Neuron (in vitro differentiated cells): ENCODE data around the gene TCL1A.

Experiments used
- H2AFZ ChIP-seq: one replicate; pipeline ENCODE4 v1.6.1; 2013; ENCODE audit warnings: low read depth, mild to moderate bottlenecking, inconsistent platforms, low read length, moderate library complexity
- H3K27me3 ChIP-seq: one replicate; pipeline ENCODE4 v1.6.1; 2013; ENCODE audit warnings: low read length; ENCODE audit not compliant: insufficient read depth
- H3K36me3 ChIP-seq: one replicate; pipeline ENCODE4 v1.6.1; 2013; ENCODE audit warnings: low read length; ENCODE audit not compliant: insufficient read depth
- H3K4me1 ChIP-seq: one replicate; pipeline ENCODE4 v1.6.1; 2013; ENCODE audit warnings: low read length; ENCODE audit not compliant: insufficient read depth
- H3K4me3 ChIP-seq: 2 replicates; pipeline ENCODE4 v1.5.1; 2013; ENCODE audit warnings: mild to moderate bottlenecking, low read length, moderate library complexity
- H3K9me3 ChIP-seq: one replicate; pipeline ENCODE4 v1.6.1; 2013; ENCODE audit warnings: low read length

Gene TCL1A

DNA sequence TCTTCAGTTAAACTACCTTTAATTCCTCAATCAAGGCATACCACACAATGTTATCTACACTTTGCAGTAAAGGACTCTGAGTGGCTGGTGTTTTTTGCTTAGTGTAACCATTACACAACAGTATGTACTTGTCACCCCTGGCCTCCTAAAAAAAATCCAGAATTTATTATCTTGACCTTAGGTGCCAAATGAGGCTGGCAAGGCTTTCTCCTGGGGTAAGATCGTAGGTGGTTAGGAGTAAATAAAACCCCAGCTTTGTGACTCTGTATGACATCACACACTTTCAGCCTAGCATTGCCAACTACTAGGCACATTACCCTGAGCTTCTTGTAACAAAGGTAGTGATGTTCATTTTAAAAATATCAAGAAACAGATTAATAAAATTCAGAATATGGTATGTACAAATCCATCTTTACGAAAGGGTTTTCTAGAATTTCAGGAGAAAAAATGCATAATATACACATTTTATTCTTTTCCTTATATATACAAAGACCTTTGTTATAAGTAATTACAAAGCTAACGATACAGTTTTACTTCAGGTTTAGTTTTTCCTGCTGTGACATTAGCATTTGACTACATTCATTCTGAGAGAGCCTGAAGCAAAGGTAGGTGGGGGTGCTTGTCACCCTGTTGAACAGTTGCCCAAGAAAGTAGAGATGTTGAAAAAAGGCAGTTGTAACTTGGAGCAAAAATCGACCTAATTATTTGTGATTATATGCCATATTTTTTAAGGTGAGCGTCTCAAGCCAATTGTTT lies 13.5 kb downstream of the TCL1A start:
- no peaks in the 10 kb centered on the region for H3K4me1 ChIP-seq
- H3K9me3 ChIP-seq, result no peaks in the 10 kb centered on the region
- no peak overlapping the region for H3K4me3 ChIP-seq
- peaks cover 16% of the 10 kb centered on the region for H3K27me3 ChIP-seq
- H2AFZ ChIP-seq, result no peak overlapping the region
- H3K36me3 ChIP-seq, result no peaks in the 10 kb centered on the region

- no peak overlapping the region for H2AFZ ChIP-seq
- no peaks in the 10 kb centered on the region for H3K36me3 ChIP-seq
- H3K27me3 ChIP-seq, result peaks cover 16% of the 10 kb centered on the region
- H3K4me3 ChIP-seq, result no peak overlapping the region
- H3K4me1 ChIP-seq, result no peaks in the 10 kb centered on the region
- H3K9me3 ChIP-seq, result no peaks in the 10 kb centered on the region
Observed at GRCh38 chr14:95699412-95699811, 14.5 kb downstream of the TCL1A start.

DNA sequence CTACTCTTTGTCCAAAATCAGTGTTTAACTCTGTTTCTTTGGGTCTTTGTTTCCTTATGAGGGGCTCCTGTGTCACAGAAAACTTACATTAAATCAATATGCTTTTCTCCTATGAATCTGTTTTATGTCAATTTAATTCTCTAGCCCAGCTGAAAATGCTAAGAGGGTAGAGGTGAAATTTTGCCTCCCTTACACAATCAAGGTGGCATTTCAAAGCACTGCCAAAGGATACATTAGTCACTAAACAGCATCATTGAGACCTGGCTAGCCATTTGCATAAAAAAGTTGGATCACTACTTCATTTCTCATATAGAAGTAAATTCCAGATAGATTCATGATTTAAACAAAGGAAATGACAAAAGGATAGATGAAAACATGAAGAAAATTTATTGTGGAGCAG lies 15.6 kb downstream of the TCL1A start:
- Histone ChIP-seq H3K9me3 (no peaks in the 10 kb centered on the region), H3K36me3 (no peaks in the 10 kb centered on the region), H3K4me1 (no peaks in the 10 kb centered on the region), H3K4me3 (no peak overlapping the region), H3K27me3 (peaks cover 16% of the 10 kb centered on the region), H2AFZ (no peak overlapping the region)

GRCh38 chr14:95697764-95698163 lies 16.2 kb downstream of the TCL1A start:
- no peak overlapping the region for H3K4me3 ChIP-seq
- no peaks in the 10 kb centered on the region for H3K36me3 ChIP-seq
- H3K4me1 ChIP-seq, result no peaks in the 10 kb centered on the region
- H3K9me3 ChIP-seq, result no peaks in the 10 kb centered on the region
- no peak overlapping the region for H2AFZ ChIP-seq
- H3K27me3 ChIP-seq, result peaks cover 17% of the 10 kb centered on the region

DNA sequence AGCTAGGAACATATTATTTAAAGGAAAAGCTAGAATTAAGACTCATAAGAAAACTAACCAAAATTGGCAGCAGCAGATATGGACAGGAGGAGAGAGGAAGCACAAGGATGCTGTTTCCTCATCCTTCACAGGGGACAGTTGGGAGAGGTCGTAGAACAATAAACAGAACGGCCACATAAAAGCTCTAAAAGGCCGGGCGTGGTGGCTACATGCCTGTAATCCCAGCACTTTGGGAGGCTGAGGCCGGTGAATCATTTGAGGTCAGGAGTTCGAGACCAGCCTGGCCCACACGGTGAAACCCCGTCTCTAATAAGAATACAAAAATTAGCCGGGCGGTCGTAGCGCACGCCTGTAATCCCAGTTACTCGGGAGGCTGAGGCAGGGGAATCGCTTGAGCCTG lies 17.2 kb downstream of the TCL1A start:
- Histone ChIP-seq H3K36me3 (no peaks in the 10 kb centered on the region), H3K4me1 (no peaks in the 10 kb centered on the region), H3K27me3 (peaks cover 16% of the 10 kb centered on the region), H3K9me3 (no peaks in the 10 kb centered on the region), H3K4me3 (no peak overlapping the region), H2AFZ (no peak overlapping the region)

DNA sequence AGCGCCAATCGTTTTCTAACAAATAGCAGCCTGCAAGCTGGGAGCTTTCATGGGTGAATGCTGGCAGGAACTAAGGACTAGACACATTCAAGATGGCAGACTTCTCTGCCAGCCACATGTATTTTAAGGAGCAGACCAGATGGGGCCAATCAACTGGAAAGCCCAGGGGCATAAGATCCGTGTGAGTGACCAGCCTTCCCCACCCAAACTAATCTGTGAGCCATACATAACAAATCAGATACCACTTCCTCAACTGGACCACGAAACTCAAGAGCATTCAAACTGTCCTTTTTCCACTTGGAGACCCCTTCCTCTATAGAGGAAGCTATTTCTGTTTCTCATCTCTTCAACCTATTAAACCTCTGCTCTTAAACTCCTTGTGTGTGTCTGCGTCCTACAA lies 18.0 kb downstream of the TCL1A start:
- no peak overlapping the region for H2AFZ ChIP-seq
- no peaks in the 10 kb centered on the region for H3K4me1 ChIP-seq
- no peaks in the 10 kb centered on the region for H3K9me3 ChIP-seq
- H3K27me3 ChIP-seq, result peaks cover 15% of the 10 kb centered on the region
- no peaks in the 10 kb centered on the region for H3K36me3 ChIP-seq
- no peak overlapping the region for H3K4me3 ChIP-seq

DNA sequence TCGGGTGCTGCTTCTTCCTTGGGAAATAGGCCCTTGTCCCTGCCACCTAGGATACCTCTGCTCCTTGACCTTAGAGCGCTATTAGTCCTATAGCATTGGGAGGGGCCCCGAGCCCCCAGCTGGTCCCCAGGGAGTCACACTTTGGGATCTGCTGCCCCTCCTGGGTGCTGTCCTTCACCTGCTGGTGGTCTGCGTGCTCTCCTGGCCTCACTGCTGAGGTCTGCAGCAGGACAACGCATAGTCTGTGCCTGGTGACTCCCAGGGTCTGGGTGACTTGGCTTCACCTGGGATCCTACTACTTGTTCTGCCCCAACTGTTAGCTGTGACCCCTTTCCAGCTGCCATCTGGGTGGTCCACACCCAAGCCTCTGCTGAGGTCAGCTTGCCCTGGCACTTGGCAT lies 18.9 kb downstream of the TCL1A start:
- Histone ChIP-seq H3K36me3 (no peaks in the 10 kb centered on the region), H2AFZ (no peak overlapping the region)

DNA sequence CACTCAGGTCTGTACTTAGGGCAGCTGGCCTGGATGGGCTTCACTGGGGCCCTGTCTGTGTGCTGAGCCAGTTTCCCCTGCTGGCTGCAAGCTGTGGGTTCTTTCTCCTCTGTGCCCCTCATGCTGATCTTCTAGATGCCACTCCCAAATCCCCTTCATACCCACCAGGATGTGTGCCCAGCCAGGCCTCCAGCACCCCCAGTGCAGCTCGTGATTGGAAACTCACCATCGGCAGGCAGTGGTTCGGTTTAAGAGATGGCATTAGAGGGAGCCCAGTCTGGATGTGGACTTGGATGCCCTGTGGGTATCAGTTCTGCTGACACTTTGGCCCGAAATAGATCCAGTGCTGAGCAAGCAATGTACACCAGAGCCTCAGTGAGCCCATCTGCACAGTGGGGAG lies 21.8 kb downstream of the TCL1A start:
- Histone ChIP-seq H2AFZ (no peak overlapping the region), H3K4me1 (no peaks in the 10 kb centered on the region), H3K9me3 (no peaks in the 10 kb centered on the region), H3K27me3 (peaks cover 2% of the 10 kb centered on the region), H3K36me3 (no peaks in the 10 kb centered on the region), H3K4me3 (no peak overlapping the region)

More for the DNA sequence above, 18.9 kb downstream of the TCL1A start:
- Histone ChIP-seq H3K9me3 (no peaks in the 10 kb centered on the region), H3K4me1 (no peaks in the 10 kb centered on the region), H3K27me3 (peaks cover 11% of the 10 kb centered on the region), H3K4me3 (no peak overlapping the region)

DNA sequence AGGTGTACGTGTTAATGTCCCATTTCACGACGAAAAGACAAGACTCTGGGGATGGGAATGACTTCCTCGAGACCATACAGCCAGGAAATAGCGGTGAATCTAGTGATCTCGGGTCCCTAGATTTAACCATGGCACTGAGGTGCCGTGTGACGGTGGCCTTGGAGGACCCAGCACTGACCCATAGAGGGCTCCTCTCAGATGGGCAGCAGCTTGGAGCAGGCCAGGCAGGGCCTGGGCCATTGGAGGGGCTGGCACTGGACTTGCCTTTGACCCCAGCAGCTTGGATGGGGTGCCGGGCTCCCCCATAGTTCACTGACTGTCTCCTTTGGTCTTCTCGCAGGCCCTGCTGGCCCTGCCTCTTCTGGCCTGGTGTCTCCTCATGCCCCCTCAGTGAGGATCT lies 22.3 kb downstream of the TCL1A start:
- Histone ChIP-seq H2AFZ (no peak overlapping the region), H3K9me3 (no peaks in the 10 kb centered on the region), H3K27me3 (peaks cover 2% of the 10 kb centered on the region)

GRCh38 chr14:95690815-95691214 lies 23.1 kb downstream of the TCL1A start:
- Histone ChIP-seq H2AFZ (no peak overlapping the region), H3K4me3 (no peak overlapping the region), H3K36me3 (no peaks in the 10 kb centered on the region), H3K4me1 (no peaks in the 10 kb centered on the region), H3K27me3 (peaks cover 2% of the 10 kb centered on the region), H3K9me3 (no peaks in the 10 kb centered on the region)

More for the DNA sequence above, 22.3 kb downstream of the TCL1A start:
- Histone ChIP-seq H3K4me1 (no peaks in the 10 kb centered on the region), H3K4me3 (no peak overlapping the region), H3K36me3 (no peaks in the 10 kb centered on the region)

- H3K9me3 ChIP-seq, result no peaks in the 10 kb centered on the region
- H3K4me3 ChIP-seq, result no peak overlapping the region
- peaks cover 2% of the 10 kb centered on the region for H3K27me3 ChIP-seq
- H3K4me1 ChIP-seq, result no peaks in the 10 kb centered on the region
- no peaks in the 10 kb centered on the region for H3K36me3 ChIP-seq
- no peak overlapping the region for H2AFZ ChIP-seq
Observed at GRCh38 chr14:95689441-95689840, 24.5 kb downstream of the TCL1A start.

DNA sequence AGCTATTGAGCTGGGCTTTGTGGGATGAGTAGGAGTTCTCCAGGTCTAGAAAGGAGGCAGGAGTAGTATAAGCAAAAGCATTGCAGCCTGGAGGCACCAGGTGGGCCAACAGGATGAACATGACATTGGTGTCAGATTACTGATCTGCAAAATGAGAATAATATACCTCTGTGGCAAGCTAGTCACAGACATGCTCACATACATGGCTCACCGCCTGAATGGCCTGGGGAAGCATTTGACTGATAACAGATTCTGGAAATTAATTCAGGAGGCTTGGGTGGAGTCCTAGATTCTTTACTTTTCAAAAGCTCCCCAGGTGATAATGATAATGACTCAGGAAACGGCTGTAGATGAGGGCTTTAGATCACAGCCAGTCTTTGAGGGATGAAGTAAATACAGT lies 27.0 kb downstream of the TCL1A start:
- H3K27me3 ChIP-seq, result no peaks in the 10 kb centered on the region
- no peaks in the 10 kb centered on the region for H3K4me1 ChIP-seq
- H3K9me3 ChIP-seq, result no peaks in the 10 kb centered on the region
- H2AFZ ChIP-seq, result no peak overlapping the region
- H3K36me3 ChIP-seq, result no peaks in the 10 kb centered on the region
- H3K4me3 ChIP-seq, result no peak overlapping the region

- H3K9me3 ChIP-seq, result no peaks in the 10 kb centered on the region
- no peaks in the 10 kb centered on the region for H3K27me3 ChIP-seq
- no peaks in the 10 kb centered on the region for H3K36me3 ChIP-seq
- H3K4me3 ChIP-seq, result no peak within 1 kb of the TSS
- no peaks in the 10 kb centered on the region for H3K4me1 ChIP-seq
- H2AFZ ChIP-seq, result no peak within 1 kb of the TSS
Observed at GRCh38 chr14:95685978-95686922, 27.7 kb downstream of the TCL1A start, which contains the start of gene TCL1B. TSS of gene TCL1B (plus strand) at chr14:95686426. CDS start at chr14:95686468, 42 bp downstream.
